HepG2 (cell line): ENCODE data around the gene CSNK2A1. TPM values are rescaled to one million over a fixed set of nuclear protein-coding genes. Genes with fewer than 3 reads are reported as not detected.

Experiments used
- BCL6 ChIP-seq: IDR thresholded peaks from 2 replicates; pipeline ENCODE4 v1.6.1; 2016; ENCODE audit warnings: missing genetic modification reagents, missing compliant biosample characterization
- DR1 ChIP-seq: sonication (generic); formaldehyde crosslinking; IDR thresholded peaks from 2 replicates; pipeline ENCODE4 v1.8.0; 2021; ENCODE audit warnings: mild to moderate bottlenecking, missing genetic modification reagents, inconsistent platforms
- GLI4 ChIP-seq: sonication (generic); formaldehyde crosslinking; IDR thresholded peaks from 2 replicates; pipeline ENCODE4 v1.5.1; 2020; ENCODE audit warnings: missing genetic modification reagents, mild to moderate bottlenecking, moderate library complexity, borderline replicate concordance
- HNRNPLL ChIP-seq: fragments of 200-400 bp; formaldehyde crosslinking; IDR thresholded peaks from 2 replicates; pipeline ENCODE4 v1.6.1; 2017; ENCODE audit warnings: mild to moderate bottlenecking, low read depth, low read length; ENCODE audit not compliant: poor library complexity, severe bottlenecking
- NAIF1 ChIP-seq: sonication (generic); formaldehyde crosslinking; IDR thresholded peaks from 2 replicates; pipeline ENCODE4 v1.5.0; 2020; ENCODE audit warnings: mild to moderate bottlenecking, missing genetic modification reagents, borderline replicate concordance
- NFAT5 ChIP-seq: sonication (generic); formaldehyde crosslinking; IDR thresholded peaks from 2 replicates; pipeline ENCODE4 v1.4.0; 2020; ENCODE audit warnings: missing genetic modification reagents
- PBX2 ChIP-seq: IDR thresholded peaks from 2 replicates; pipeline ENCODE4 v1.6.1; 2016; ENCODE audit warnings: control low read depth
- PRPF4 ChIP-seq: fragments of 200-400 bp; formaldehyde crosslinking; IDR thresholded peaks from 2 replicates; pipeline ENCODE4 v1.6.1; 2016; ENCODE audit warnings: low read length, low read depth; ENCODE audit not compliant: poor library complexity, severe bottlenecking
- SIX4 ChIP-seq: sonication (generic); formaldehyde crosslinking; IDR thresholded peaks from 2 replicates; pipeline ENCODE4 v1.4.0; 2020; ENCODE audit warnings: missing genetic modification reagents
- THAP8 ChIP-seq: sonication (generic); formaldehyde crosslinking; IDR thresholded peaks from 2 replicates; pipeline ENCODE4 v1.5.1; 2020; ENCODE audit warnings: missing genetic modification reagents, mild to moderate bottlenecking, borderline replicate concordance
- ZFP41 ChIP-seq: sonication (generic); formaldehyde crosslinking; IDR thresholded peaks from 2 replicates; pipeline ENCODE4 v1.4.0; 2020; ENCODE audit warnings: mild to moderate bottlenecking, missing genetic modification reagents, borderline replicate concordance
- ZNF124 ChIP-seq: sonication (generic); formaldehyde crosslinking; IDR thresholded peaks from 2 replicates; pipeline ENCODE4 v1.4.0; 2020; ENCODE audit warnings: missing genetic modification reagents
- ZNF333 ChIP-seq: sonication (generic); formaldehyde crosslinking; IDR thresholded peaks from 2 replicates; pipeline ENCODE4 v1.4.0; 2020; ENCODE audit warnings: mild to moderate bottlenecking, missing genetic modification reagents, borderline replicate concordance
- ZNF550 ChIP-seq: sonication (generic); formaldehyde crosslinking; IDR thresholded peaks from 2 replicates; pipeline ENCODE4 v1.4.0; 2020; ENCODE audit warnings: mild to moderate bottlenecking, missing genetic modification reagents, borderline replicate concordance
- ZNF724P ChIP-seq: sonication (generic); formaldehyde crosslinking; IDR thresholded peaks from 2 replicates; pipeline ENCODE4 v1.8.0; 2022; ENCODE audit warnings: missing genetic modification reagents, borderline replicate concordance
- ZNF75D ChIP-seq: sonication (generic); formaldehyde crosslinking; IDR thresholded peaks from 2 replicates; pipeline ENCODE4 v1.8.1; 2023; ENCODE audit warnings: missing genetic modification reagents, mild to moderate bottlenecking, borderline replicate concordance
- ZNF777 ChIP-seq: sonication (generic); formaldehyde crosslinking; IDR thresholded peaks from 2 replicates; pipeline ENCODE4 v1.4.0; 2020; ENCODE audit warnings: missing genetic modification reagents
- ZSCAN22 ChIP-seq: sonication (generic); formaldehyde crosslinking; IDR thresholded peaks from 2 replicates; pipeline ENCODE4 v1.4.0; 2020; ENCODE audit warnings: mild to moderate bottlenecking, missing genetic modification reagents
- polyA plus RNA-seq, 8 experiments: library from polyadenylated mRNA; depleted of rRNA in 3 of 8; stranded (reverse) in 7 of 8; unstranded in 1 of 8; fragments of >200 nt; fragmentation: Illumina TruSeq in 4 of 8; extraction: Trizol in 4 of 8; gene quantifications; 2 replicates each; pipeline versions ENCODE4 v1.2.1 to v1.2.3, GENCODE V29; 2011 to 2016; ENCODE audit warnings: low read depth in 4 of 8, missing spikeins in 1 of 8, mixed read lengths in 1 of 8; ENCODE audit not compliant: insufficient read depth in 1 of 8
- total RNA-seq, 5 experiments: library from RNA; depleted of rRNA; stranded (reverse); fragments of >200 nt; fragmentation: Illumina TruSeq; extraction: Trizol; gene quantifications; 2 replicates each; pipeline ENCODE4 v1.2.3, GENCODE V29; 2016; ENCODE audit warnings: low read depth in 1 of 5

The CSNK2A1 gene
- total and polyA plus RNA-seq, 2 of the 13 experiments (the other 11 are each of a cell fraction or from before 2014, with no cell fraction given): 153 to 231 TPM

- TF ChIP-seq THAP8 (CRISPR knock-in tag): 0 out of 2 replicates have a peak, but pooled peaks have one; percentile 30
- TF ChIP-seq BCL6 (CRISPR knock-in tag): 0 out of 2 replicates have a peak, but pooled peaks have one; percentile 1
- peak; percentile 12 for TF ChIP-seq HNRNPLL
- TF ChIP-seq PBX2 (CRISPR knock-in tag): peak; percentile 50; the same call in 1 of the 2 replicates
- no peak; the same call in 1 of the 2 replicates for TF ChIP-seq GLI4
- TF ChIP-seq ZNF124 (CRISPR knock-in tag): peak; percentile 61
- no peak for TF ChIP-seq SIX4 (CRISPR knock-in tag)
- TF ChIP-seq ZNF75D: no peak
- TF ChIP-seq PRPF4: no peak
- TF ChIP-seq ZNF333 (CRISPR knock-in tag): 0 out of 2 replicates have a peak, but pooled peaks have one; percentile 36
- peak; percentile 27; the same call in 1 of the 2 replicates for TF ChIP-seq NFAT5
- peak; percentile 57; the same call in 1 of the 2 replicates for TF ChIP-seq DR1 (CRISPR knock-in tag)
- TF ChIP-seq ZFP41 (CRISPR knock-in tag): peak; percentile 68; the same call in 1 of the 2 replicates
- TF ChIP-seq NAIF1: no peak; the same call in 1 of the 2 replicates
- peak; percentile 41 for TF ChIP-seq ZNF550 (CRISPR knock-in tag)
- peak; percentile 88 for TF ChIP-seq ZNF777 (CRISPR knock-in tag)
- 0 out of 2 replicates have a peak, but pooled peaks have one; percentile 15 for TF ChIP-seq ZSCAN22 (CRISPR knock-in tag)
- TF ChIP-seq ZNF724P (CRISPR knock-in tag): peak; percentile 16; the same call in 1 of the 2 replicates
Measured at GRCh38 chr20:461254-462198, 82.1 kb downstream of the CSNK2A1 start (continued).
